Epidermal melanocyte (primary cell): ENCODE data around the gene PLEKHG4B.
"Not testable (repeated sequence)": the region's sequence is repeated elsewhere in the genome, so short reads cannot be mapped to it uniquely, and the experiment has no call there.

ENCODE experiments used
- DNase-seq: peaks from one replicate; pipeline ENCODE4 v3.0.0; 2011; ENCODE audit warnings: low spot score; ENCODE audit not compliant: insufficient read length

PLEKHG4B gene, protein sequence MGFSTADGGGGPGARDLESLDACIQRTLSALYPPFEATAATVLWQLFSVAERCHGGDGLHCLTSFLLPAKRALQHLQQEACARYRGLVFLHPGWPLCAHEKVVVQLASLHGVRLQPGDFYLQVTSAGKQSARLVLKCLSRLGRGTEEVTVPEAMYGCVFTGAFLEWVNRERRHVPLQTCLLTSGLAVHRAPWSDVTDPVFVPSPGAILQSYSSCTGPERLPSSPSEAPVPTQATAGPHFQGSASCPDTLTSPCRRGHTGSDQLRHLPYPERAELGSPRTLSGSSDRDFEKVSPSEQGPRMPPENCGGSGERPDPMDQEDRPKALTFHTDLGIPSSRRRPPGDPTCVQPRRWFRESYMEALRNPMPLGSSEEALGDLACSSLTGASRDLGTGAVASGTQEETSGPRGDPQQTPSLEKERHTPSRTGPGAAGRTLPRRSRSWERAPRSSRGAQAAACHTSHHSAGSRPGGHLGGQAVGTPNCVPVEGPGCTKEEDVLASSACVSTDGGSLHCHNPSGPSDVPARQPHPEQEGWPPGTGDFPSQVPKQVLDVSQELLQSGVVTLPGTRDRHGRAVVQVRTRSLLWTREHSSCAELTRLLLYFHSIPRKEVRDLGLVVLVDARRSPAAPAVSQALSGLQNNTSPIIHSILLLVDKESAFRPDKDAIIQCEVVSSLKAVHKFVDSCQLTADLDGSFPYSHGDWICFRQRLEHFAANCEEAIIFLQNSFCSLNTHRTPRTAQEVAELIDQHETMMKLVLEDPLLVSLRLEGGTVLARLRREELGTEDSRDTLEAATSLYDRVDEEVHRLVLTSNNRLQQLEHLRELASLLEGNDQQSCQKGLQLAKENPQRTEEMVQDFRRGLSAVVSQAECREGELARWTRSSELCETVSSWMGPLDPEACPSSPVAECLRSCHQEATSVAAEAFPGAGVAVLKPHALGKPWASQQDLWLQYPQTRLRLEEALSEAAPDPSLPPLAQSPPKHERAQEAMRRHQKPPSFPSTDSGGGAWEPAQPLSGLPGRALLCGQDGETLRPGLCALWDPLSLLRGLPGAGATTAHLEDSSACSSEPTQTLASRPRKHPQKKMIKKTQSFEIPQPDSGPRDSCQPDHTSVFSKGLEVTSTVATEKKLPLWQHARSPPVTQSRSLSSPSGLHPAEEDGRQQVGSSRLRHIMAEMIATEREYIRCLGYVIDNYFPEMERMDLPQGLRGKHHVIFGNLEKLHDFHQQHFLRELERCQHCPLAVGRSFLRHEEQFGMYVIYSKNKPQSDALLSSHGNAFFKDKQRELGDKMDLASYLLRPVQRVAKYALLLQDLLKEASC (N-terminal part only)

DNA sequence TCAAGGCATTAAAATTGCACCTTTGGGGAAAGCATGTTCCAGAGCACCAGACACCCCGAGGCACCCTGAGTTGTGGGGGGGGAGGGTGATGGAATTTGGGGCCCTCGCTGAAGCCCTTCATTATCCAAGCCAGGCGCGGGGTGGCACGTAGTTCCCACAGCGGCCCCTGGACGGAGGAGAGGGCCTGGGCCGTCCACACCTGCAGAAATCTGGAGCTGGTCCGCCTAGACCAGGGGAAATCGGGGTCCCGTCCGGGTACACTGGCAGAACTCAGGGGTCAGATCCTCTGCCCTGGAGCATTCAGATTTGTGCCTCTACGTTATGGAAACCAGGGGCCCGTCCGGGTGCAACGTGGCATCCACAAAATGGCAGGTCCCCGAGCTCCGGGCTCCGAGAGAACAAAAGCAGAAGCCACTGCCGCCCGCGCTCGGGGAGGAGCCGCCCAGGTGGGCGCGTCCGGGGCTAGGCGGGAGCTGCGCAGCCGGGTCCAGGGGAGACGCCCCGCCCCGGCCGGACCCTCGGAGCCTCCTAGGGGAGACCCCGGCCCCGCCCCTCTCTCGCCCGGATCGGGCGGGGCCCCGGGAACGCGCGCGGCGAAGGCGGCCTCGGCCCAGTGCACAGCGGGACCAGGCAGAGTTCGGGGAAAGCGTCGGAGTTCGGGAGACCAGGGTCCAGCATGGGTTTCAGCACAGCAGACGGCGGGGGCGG is at the start of gene PLEKHG4B:
TSS of gene PLEKHG4B (plus strand) at position 613 of the 708 bp plus-strand sequence. CDS start at position 677, 64 bp downstream.
- DNase-seq, result no peak

DNA sequence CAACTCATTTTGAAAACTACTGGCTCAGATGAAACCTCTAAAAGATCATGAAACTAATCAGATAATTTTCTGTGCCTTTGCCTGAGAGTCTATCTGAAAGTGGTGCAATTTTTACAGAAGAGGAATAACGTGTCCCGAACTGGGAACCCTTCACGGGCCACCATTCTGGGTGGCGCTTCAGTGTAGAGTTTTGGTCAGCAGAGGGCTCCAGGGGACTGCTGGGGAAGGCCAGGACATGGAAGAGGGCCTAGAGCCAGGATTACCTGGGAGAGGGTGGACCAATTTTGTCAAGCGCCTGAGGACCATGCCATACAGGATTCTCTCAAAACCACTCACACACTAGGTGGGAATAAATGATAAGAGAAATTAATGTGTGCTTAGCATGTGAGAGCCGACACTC is 49.7 kb upstream of the PLEKHG4B start:
- no peak for DNase-seq

DNA sequence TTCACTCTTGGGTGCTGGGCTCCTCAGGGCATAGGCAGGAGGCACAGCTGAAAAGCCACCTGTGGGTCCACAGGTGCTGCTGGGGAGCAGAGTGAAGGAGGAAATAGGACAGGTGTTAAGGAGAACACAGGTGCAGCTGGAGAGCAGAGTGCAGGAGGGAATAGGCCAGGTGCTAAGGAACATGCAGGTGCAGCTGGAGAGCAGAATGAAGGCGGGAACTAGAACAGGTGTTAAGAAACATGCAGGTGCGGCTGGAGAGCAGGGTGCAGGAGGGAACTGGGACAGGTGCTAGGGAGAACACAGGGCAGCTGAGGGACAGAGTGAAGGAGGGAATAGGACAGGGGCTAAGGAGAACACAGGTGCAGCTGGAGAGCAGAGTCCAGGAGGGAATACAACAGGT is 43.8 kb upstream of the PLEKHG4B start:
- DNase-seq, result no peak

DNA sequence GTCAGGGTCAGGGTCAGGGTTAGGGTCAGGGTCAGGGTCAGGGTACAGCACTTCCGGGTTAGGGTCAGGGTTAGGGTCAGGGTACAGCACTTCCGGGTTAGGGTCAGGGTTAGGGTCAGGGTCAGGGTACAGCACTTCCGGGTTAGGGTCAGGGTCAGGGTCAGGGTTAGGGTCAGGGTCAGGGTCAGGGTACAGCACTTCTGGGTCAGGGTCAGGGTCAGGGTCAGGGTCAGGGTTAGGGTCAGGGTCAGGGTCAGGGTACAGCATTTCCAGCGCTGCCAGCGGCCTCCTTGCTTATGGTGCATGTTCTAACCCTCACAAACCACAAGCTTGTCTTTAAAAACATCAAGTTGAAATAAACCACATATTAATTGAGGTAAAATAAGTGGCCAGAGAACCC is 42.4 kb upstream of the PLEKHG4B start:
- not testable (repeated sequence) for DNase-seq

DNA sequence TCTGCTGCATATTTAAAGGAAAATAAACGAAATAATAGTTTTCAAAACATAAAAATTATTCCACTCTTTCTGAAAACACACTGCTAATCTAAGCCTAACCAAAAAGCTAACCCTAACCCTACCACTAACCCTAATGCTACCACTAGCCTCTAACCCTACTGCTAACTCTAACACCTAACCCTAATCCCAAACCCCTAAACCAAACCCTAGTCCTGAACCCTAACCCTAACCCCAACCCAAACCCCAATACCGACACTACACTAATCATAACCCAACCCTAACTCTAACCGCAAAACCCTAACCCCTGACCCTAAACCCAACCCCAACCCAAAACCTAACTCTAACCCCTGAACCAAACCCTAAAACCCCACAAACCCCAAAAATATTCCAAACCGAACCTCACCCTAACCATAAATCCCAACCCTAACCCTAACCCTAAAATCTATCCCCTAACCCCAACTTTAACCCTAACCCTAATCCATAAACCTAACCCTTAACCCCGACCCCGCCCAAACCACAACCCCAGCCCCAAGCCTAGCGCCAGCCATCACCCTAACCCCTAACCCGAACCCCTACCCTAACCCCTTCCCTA is 41.9 kb upstream of the PLEKHG4B start:
- no peak for DNase-seq

DNA sequence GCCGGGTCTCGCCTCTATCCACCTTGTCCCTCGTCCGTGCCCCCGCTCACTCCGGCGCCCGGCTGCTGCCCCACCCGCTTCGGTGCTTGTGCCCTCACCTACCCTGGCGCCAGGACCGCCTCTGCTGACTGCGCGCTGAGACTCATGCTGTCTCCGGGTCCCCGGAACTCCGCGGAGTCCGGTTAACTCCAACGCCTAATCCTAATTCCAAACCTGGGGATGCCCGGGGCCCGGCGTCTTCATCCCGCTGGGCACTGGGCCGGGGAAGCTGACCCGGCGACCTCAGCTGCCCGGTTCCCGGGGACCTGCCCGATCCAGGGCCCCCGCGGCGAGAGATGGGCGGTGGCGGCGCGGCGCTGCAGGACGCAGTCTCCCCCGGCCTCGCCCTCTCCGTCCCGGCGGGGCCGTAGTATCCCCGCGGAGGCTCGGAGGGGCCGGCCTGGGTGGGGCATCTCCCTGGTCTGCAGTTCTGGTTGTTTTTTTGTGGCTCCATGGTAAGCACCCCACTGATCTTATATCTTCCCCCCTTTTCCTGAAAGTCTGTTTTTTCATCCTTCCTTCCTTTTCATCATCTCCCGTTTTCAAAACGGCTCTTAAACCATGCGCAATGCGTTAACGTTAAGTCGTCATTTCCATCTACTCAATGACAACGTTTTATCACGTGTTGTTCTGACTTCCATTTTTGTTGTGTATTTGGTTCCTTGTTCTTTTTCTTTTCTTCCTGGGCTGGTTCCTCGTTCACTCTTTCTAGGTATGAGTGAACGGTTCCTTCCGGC is 41.1 kb upstream of the PLEKHG4B start:
- DNase-seq, result no peak

DNA sequence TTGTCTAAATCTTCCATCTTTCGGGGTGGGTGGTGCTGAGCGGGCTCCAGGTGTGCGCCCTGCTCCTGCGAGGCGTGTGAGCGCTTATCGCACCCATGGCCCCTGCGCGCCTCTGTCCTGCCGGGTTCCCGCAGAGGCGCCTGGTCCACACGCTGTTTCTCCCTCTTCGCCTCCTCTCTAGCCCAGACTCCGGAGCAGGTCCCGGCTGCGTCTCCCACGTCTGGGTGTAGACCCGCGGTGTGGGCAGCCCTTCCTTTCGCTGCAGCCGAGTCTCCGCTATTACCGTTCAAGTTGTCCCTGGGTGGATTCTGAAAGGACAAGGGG is 40.5 kb upstream of the PLEKHG4B start:
- no peak for DNase-seq

DNA sequence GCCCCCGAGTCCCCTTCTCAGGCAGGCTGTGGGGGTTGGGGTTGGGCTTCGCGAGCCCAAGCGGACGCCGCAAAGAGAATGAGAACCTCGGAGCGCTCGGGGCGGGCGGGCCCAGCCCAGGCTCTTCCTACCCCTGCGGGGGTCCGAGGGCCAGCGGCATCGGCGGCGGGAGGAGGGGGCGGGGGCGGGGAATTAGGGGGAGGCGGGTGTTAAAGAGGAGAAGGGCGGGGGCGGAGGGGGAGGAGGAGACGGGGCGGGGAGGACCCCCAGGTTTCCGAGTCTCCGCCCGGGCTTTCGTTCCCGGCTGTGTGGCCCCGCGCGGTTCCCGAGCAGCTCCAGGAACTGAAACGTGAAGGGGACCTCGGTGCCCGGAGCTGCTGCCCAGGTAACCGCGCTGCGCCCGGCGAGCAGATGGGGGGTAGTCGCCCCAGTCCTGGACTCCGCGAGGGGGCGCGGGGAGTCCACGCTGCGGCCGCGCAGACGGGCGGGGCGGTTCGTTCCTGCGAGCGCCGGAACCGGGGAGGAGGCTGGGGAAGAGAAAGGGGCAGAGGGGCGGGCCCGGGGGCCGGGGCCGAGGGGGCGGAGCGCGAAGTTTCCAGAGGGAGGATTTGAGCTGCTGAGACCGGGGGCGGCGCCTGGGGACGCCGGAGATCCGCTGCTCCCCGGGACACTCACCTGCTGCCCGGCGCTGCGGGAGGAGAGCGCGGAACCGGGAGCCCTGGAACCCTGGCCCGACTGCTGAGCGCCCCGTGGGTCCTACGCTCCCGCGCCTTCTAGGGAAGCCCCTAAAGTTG is 38.4 kb upstream of the PLEKHG4B start:
- no peak for DNase-seq

DNA sequence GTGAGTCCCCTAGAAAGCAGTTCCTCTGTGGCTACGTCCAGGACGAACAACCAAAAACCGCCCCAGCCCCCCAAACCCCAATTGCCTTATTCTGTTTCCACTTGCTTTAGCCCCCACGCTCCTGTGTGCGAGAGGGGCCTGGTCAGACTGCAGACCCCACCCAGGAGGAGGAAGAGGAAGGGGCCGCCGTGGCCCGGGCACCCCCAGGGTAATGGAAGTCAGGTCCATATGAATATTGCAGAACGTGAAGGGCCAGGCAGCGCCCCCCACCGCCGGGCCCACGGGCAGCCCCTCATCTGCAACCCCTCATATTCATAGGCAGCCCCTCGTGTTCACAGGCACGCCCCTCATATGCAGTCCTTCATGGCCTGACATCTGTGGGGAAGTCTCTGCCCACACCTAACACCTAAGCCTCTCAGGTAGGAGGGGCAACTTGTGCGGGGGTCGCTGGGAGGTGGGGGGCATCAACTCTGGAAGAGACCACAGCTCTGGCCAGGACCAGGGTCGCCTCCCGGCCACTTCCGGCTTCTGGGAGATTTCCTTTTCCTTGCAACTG is 37.7 kb upstream of the PLEKHG4B start:
- DNase-seq, result no peak

DNA sequence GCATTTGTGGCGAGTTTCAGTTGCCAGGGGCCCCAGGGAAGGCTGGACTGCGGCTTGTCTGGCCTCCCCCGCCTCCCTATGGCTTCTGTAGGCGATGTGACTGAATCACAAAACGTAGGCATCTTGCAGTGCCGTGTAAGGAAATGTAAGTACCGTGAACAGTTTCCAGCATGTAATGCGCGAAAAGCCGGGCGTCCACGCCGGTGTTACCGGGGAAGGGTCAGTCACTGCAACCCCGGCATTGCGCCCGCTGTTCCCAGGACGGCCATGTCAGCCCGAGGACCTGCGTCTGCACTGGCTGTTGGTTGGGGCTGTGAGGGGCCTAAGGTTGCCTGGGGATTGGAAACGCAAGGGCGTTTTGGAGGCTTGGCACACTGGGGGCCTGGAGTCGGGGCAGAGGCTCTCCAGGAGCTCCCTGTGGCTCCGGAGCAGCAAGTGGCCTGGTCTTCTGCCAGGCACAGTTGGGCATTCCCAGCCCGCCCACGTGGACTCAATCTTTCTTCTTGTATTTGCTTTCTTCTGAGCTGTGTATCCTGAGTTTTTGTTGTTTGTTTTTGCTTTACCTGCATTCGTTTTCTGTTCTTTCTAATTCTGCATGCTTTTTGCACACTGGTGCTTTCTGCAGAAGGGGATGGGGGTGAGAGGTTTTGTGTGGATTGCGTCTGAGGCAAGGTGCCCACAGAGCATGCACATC is 36.9 kb upstream of the PLEKHG4B start:
- no peak for DNase-seq

DNA sequence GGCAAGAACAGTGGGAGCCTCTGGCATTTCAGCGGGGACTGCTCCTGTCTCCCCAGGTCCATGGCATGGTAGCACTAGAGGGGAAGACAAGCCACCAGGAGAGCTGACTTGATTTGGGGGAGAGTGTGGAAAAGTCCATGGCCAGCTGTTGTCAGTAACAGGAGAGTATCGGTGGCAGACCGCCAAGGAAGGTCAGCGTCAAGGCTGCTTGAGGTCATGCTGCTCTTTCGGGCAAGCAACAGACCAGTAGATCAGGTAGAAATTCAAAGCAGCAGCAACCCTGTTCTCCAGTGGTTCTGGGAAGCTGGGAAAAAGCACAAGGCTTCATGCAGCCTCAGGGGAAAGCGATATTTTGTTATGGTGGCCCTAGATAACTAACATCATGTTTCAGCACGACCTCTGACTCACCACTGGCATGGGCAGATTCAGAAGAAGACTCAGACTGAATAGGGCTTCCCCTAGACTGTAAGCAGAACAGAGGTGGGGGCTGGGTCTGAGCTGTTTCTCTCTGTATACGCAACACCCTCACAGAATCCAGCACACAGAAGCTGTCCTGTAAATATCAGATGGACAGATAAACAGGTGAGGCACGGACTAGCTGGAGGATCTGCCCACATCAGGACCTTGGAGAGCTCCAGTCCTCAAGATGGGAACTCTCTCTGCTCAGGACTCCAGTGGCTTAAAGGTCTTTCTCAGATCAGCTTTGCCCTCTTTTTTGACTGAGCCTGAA is 35.2 kb upstream of the PLEKHG4B start:
- DNase-seq, result no peak

DNA sequence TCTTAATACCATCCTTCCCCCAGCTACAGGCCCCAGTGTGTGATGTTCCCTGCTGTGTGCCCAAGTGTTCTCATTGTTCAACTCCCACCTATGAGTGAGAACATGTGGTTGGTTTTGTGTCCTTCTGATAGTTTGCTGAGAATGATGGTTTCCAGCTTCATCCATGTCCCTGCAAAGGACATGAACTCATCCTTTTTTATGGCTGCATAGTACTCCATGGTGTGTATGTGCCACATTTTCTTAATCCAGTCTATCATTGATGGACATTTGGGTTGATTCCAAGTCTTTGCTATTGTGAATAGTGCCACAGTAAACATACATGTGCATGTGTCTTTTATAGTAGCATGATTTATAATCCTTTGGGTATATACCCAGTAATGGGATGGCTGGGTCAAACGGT is 31.7 kb upstream of the PLEKHG4B start:
- DNase-seq, result not testable (repeated sequence)

DNA sequence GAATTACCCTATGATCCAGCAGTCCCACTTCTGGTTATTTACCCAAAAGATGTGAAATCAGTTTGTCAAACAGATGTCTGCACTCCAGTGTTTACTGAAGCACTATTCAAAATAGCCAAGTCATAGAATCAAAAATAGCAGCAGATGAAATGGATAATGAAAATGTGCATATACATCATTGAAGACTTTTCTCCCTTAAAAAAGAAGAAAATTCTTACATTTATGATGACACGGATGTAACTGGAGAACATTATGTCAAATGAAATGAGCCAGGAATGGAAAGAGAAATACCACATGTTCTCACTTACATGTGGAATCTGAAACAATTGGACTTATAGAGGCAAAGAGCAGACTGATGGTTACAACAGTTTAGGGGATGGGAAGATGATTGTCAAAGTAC is 21.5 kb upstream of the PLEKHG4B start:
- no peak for DNase-seq

DNA sequence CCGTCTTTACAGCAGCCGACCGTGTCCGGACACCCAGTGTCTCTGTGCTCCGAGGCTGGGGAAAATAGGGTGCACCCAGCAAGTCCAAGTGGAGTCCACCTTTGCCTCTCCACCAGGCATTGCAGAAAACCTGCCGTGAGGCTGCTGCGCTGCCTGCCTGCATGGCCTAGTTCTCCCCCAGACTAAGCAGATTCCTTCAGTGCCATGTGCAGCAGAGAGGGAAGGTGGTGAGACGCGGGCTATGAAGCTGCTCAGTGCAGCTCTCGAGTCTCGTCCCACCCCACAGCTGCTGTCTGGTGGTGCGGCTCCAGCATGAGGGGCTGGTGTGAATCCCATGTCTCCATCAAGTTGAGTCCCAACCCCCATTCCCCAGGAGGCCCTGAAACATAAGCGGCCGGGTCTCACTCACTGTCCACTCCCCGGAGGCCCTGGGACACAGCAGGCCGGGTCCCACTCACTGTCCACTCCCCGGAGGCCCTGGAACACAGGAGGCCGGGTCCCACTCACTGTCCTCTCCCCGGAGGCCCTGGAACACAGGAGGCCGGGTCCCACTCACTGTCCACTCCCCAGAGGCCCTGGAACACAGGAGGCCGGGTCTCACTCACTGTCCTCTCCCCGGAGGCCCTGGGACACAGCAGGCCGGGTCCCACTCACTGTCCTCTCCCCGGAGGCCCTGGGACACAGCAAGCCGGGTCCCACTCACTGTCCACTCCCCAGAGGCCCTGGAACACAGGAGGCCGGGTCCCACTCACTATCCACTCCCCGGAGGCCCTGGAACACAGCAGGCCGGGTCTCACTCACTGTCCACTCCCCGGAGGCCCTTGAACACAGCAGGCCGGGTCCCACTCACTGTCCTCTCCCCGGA is 19.4 kb upstream of the PLEKHG4B start:
- not testable (repeated sequence) for DNase-seq

DNA sequence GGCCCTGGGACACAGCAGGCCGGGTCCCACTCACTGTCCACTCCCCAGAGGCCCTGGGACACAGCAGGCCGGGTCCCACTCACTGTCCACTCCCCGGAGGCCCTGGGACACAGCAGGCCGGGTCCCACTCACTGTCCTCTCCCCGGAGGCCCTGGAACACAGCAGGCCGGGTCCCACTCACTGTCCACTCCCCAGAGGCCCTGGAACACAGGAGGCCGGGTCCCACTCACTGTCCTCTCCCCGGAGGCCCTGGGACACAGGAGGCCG is 18.9 kb upstream of the PLEKHG4B start:
- DNase-seq, result not testable (repeated sequence)

DNA sequence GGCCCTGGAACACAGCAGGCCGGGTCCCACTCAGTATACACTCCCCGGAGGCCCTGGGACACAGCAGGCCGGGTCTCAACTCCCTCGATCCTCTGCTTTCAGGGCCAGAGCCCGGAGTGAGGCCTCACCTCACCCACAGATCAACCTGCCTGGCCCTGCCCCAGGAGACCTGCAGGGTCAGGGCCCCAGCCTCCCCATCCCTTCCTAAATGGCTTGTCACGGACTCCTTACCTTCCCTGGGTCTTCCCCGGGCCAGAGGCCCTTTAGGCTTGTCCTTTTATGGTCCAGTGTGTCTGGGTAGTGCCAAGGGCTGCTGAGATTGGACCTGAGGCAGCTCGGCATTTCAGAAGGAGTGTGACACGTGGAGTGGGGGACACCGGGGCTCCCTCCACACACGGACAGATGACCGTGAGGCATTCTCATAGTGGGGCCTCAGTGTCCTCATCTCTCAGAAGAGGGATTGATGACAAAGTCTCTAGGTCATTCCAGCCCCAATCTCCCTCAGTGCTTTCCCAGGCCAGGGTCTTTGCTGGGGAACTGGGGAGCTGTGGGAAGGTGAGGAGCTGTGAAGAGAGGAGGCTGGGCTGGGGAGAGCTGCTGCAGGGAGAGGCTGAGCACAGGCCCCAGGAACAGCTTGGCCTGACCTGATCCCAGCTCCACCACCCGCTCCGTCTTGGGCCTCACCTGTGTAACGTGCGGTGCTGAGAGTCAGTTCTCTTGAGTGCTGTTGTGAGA is 18.0 kb upstream of the PLEKHG4B start:
- DNase-seq, result no peak
